ENCODE results near the gene SLC7A7.
"Not testable (repeated sequence)": the region's sequence is repeated elsewhere in the genome, so short reads cannot be mapped to it uniquely, and the experiment has no call there.

SLC7A7 gene

GRCh38 chr14:22814941-22815713 lies at the start of gene SLC7A7:
Gene SLC7A7, minus strand, starts transcription at chr14:22815435. Its CDS starts 2,037 bp downstream, at chr14:22813398.
- no peak for DNase-seq

GRCh38 chr14:22864979-22865378 lies 49.7 kb upstream of the SLC7A7 start:
- DNase-seq, result no peak

GRCh38 chr14:22861651-22862050 lies 46.4 kb upstream of the SLC7A7 start:
- DNase-seq, result no peak

- DNase-seq, result not testable (repeated sequence)
These were observed 45.1 kb upstream of the SLC7A7 start for GRCh38 chr14:22860377-22860776.

GRCh38 chr14:22856428-22856827 lies 41.2 kb upstream of the SLC7A7 start:
- DNase-seq, result no peak

- peak; percentile 28 for DNase-seq
These were observed 39.9 kb upstream of the SLC7A7 start for GRCh38 chr14:22854963-22855724.

- not testable (repeated sequence) for DNase-seq
These were observed 39.1 kb upstream of the SLC7A7 start for GRCh38 chr14:22854296-22854695.

GRCh38 chr14:22852940-22853767 lies 37.9 kb upstream of the SLC7A7 start:
- peak; percentile 96 for DNase-seq

GRCh38 chr14:22852599-22852939 lies 37.3 kb upstream of the SLC7A7 start:
- no peak for DNase-seq

- DNase-seq, result not testable (repeated sequence)
These were observed 36.9 kb upstream of the SLC7A7 start for GRCh38 chr14:22852178-22852577.

- DNase-seq, result peak; percentile 41
These were observed 35.9 kb upstream of the SLC7A7 start for GRCh38 chr14:22850944-22851764.

- no peak for DNase-seq
These were observed 34.1 kb upstream of the SLC7A7 start for GRCh38 chr14:22849212-22849819.

GRCh38 chr14:22848351-22849164 lies 33.3 kb upstream of the SLC7A7 start:
- DNase-seq, result no peak

GRCh38 chr14:22847661-22848341 lies 32.6 kb upstream of the SLC7A7 start:
- no peak for DNase-seq

- no peak for DNase-seq
These were observed 31.6 kb upstream of the SLC7A7 start for GRCh38 chr14:22846811-22847307.

GRCh38 chr14:22845821-22846625 lies 30.8 kb upstream of the SLC7A7 start:
- DNase-seq, result no peak

GRCh38 chr14:22845103-22845394 lies 29.8 kb upstream of the SLC7A7 start:
- no peak for DNase-seq

GRCh38 chr14:22844221-22845102 lies 29.2 kb upstream of the SLC7A7 start:
- DNase-seq, result no peak
